IPS DF 6.9 (cell line): ENCODE measurements around the gene JSRP1.

Source experiments
- DNase-seq: peaks from one replicate; pipeline ENCODE4 v3.0.0-alpha.2; 2013; ENCODE audit warnings: low read depth, low spot score
- H3K27ac ChIP-seq: one replicate; pipeline ENCODE4 v1.5.1; 2013; ENCODE audit warnings: low read length, control low read depth
- H3K27me3 ChIP-seq: 2 replicates; pipeline ENCODE4 v1.6.1; 2013; ENCODE audit warnings: mild to moderate bottlenecking, low read length; ENCODE audit not compliant: control insufficient read depth, insufficient read depth
- H3K36me3 ChIP-seq: 2 replicates; pipeline ENCODE4 v1.6.1; 2013; ENCODE audit warnings: low read length; ENCODE audit not compliant: control insufficient read depth, insufficient read depth
- H3K4me1 ChIP-seq: 2 replicates; pipeline ENCODE4 v1.6.1; 2013; ENCODE audit warnings: low read length; ENCODE audit not compliant: control insufficient read depth, insufficient read depth
- H3K4me3 ChIP-seq: 2 replicates; pipeline ENCODE4 v1.5.1; 2013; ENCODE audit warnings: mild to moderate bottlenecking, low read length
- H3K9me3 ChIP-seq: 2 replicates; pipeline ENCODE4 v1.6.1; 2013; ENCODE audit warnings: low read length, inconsistent platforms; ENCODE audit not compliant: control insufficient read depth, insufficient read depth
- WGBS: extraction: QIAGEN DNeasy Blood & Tissue Kit; methylation state at CpG from one replicate; pipeline ENCODE4 v1.1.7; 2013; ENCODE audit warnings: mixed read lengths, missing lambda C conversion rate; ENCODE audit not compliant: insufficient read length, insufficient coverage; 5-methylcytosine and 5-hydroxymethylcytosine counted together

Gene JSRP1

GRCh38 chr19:2237051-2237868 lies 19.0 kb downstream of the JSRP1 start:
- no CpG with 5 or more reads among the region's 43 CpGs for WGBS
- Histone ChIP-seq H3K27me3 (no peaks in the 10 kb centered on the region), H3K9me3 (no peaks in the 10 kb centered on the region), H3K27ac (no peak overlapping the region), H3K4me3 (peak overlapping the region; percentile 88), H3K4me1 (no peaks in the 10 kb centered on the region; the same call in 1 of the 2 replicates), H3K36me3 (peaks cover 5% of the 10 kb centered on the region; the same call in 1 of the 2 replicates)
- no peak for DNase-seq

GRCh38 chr19:2236314-2237050 lies 19.7 kb downstream of the JSRP1 start, which contains the start of the genes PLEKHJ1 and SF3A2:
PLEKHJ1 (minus strand) TSS chr19:2236329; CDS start chr19:2236248, 81 bp downstream.
SF3A2 (plus strand) TSS chr19:2236824; CDS start chr19:2243419, 6,595 bp downstream.
- Histone ChIP-seq H3K4me1 (no peaks in the 10 kb centered on the region; the same call in 1 of the 2 replicates), H3K36me3 (peaks cover 5% of the 10 kb centered on the region; the same call in 1 of the 2 replicates), H3K27ac (no peak within 1 kb of the TSS), H3K9me3 (no peaks in the 10 kb centered on the region), H3K4me3 (peak within 1 kb of the TSS; percentile 88), H3K27me3 (no peaks in the 10 kb centered on the region)
- peak; percentile 94 for DNase-seq
- WGBS, result no CpG with 5 or more reads among the region's 80 CpGs

- H3K36me3 ChIP-seq, result peaks cover 5% of the 10 kb centered on the region; the same call in 1 of the 2 replicates
- peak overlapping the region; percentile 88 for H3K4me3 ChIP-seq
- no peaks in the 10 kb centered on the region; the same call in 1 of the 2 replicates for H3K4me1 ChIP-seq
- no peak for DNase-seq
- no peaks in the 10 kb centered on the region for H3K9me3 ChIP-seq
- no peaks in the 10 kb centered on the region for H3K27me3 ChIP-seq
- no peak overlapping the region for H3K27ac ChIP-seq
- WGBS, result no CpG with 5 or more reads among the region's 28 CpGs
Measured at GRCh38 chr19:2236064-2236313, 20.2 kb downstream of the JSRP1 start.

- H3K4me3 ChIP-seq, result peak overlapping the region; percentile 88
Measured at GRCh38 chr19:2235381-2236063, 20.7 kb downstream of the JSRP1 start.

GRCh38 chr19:2234996-2235380 lies 21.2 kb downstream of the JSRP1 start:
- no CpG with 5 or more reads among the region's 6 CpGs for WGBS
- H3K27me3 ChIP-seq, result no peaks in the 10 kb centered on the region
- no peak overlapping the region for H3K27ac ChIP-seq
- no peaks in the 10 kb centered on the region for H3K9me3 ChIP-seq
- peaks cover 9% of the 10 kb centered on the region for H3K36me3 ChIP-seq
- no peaks in the 10 kb centered on the region; the same call in 1 of the 2 replicates for H3K4me1 ChIP-seq
- DNase-seq, result no peak
- peak overlapping the region; percentile 88; the same call in 1 of the 2 replicates for H3K4me3 ChIP-seq

More at GRCh38 chr19:2235381-2236063, 20.7 kb downstream of the JSRP1 start:
- H3K9me3 ChIP-seq, result no peaks in the 10 kb centered on the region
- DNase-seq, result no peak
- H3K36me3 ChIP-seq, result peaks cover 5% of the 10 kb centered on the region; the same call in 1 of the 2 replicates
- H3K27ac ChIP-seq, result no peak overlapping the region
- no peaks in the 10 kb centered on the region for H3K27me3 ChIP-seq
- no peaks in the 10 kb centered on the region; the same call in 1 of the 2 replicates for H3K4me1 ChIP-seq
- no CpG with 5 or more reads among the region's 48 CpGs for WGBS

- DNase-seq, result no peak
- Histone ChIP-seq H3K4me3 (no peak overlapping the region), H3K27me3 (no peaks in the 10 kb centered on the region), H3K27ac (no peak overlapping the region), H3K9me3 (no peaks in the 10 kb centered on the region), H3K4me1 (no peaks in the 10 kb centered on the region; the same call in 1 of the 2 replicates), H3K36me3 (peaks cover 17% of the 10 kb centered on the region)
- WGBS, result no CpG with 5 or more reads among the region's 25 CpGs
Measured at GRCh38 chr19:2233601-2234280, 22.5 kb downstream of the JSRP1 start.

- DNase-seq, result no peak
Measured at GRCh38 chr19:2232286-2233151, 23.7 kb downstream of the JSRP1 start.

GRCh38 chr19:2231621-2232221 lies 24.5 kb downstream of the JSRP1 start:
- H3K27ac ChIP-seq, result no peak overlapping the region
- no peaks in the 10 kb centered on the region for H3K4me1 ChIP-seq
- no peak overlapping the region for H3K4me3 ChIP-seq
- no peaks in the 10 kb centered on the region for H3K27me3 ChIP-seq
- no peaks in the 10 kb centered on the region for H3K9me3 ChIP-seq
- no peak for DNase-seq
- H3K36me3 ChIP-seq, result peaks cover 29% of the 10 kb centered on the region
- WGBS, result no CpG with 5 or more reads among the region's 21 CpGs

More at GRCh38 chr19:2232286-2233151, 23.7 kb downstream of the JSRP1 start:
- no CpG with 5 or more reads among the region's 30 CpGs for WGBS
- Histone ChIP-seq H3K27ac (no peak overlapping the region), H3K36me3 (peaks cover 26% of the 10 kb centered on the region), H3K27me3 (no peaks in the 10 kb centered on the region), H3K9me3 (no peaks in the 10 kb centered on the region), H3K4me3 (no peak overlapping the region), H3K4me1 (no peaks in the 10 kb centered on the region)
